Daoy (cell line): ENCODE data around the gene COX8A. TPM values are rescaled to one million over a fixed set of nuclear protein-coding genes. Genes with fewer than 3 reads are reported as not detected.

ENCODE experiments used
- DNase-seq: peaks from one replicate; pipeline ENCODE4 v3.0.0-alpha.2; 2015; ENCODE audit warnings: low read depth
- total RNA-seq: library from RNA; depleted of rRNA; stranded (reverse); fragments of >200 nt; shearing (Covaris generic); gene quantifications from 2 replicates; pipeline ENCODE4 v1.2.3, GENCODE V29; 2014; rRNA removed

COX8A gene
- total RNA-seq, 1 experiment from 2014 or later = 414 TPM

DNA sequence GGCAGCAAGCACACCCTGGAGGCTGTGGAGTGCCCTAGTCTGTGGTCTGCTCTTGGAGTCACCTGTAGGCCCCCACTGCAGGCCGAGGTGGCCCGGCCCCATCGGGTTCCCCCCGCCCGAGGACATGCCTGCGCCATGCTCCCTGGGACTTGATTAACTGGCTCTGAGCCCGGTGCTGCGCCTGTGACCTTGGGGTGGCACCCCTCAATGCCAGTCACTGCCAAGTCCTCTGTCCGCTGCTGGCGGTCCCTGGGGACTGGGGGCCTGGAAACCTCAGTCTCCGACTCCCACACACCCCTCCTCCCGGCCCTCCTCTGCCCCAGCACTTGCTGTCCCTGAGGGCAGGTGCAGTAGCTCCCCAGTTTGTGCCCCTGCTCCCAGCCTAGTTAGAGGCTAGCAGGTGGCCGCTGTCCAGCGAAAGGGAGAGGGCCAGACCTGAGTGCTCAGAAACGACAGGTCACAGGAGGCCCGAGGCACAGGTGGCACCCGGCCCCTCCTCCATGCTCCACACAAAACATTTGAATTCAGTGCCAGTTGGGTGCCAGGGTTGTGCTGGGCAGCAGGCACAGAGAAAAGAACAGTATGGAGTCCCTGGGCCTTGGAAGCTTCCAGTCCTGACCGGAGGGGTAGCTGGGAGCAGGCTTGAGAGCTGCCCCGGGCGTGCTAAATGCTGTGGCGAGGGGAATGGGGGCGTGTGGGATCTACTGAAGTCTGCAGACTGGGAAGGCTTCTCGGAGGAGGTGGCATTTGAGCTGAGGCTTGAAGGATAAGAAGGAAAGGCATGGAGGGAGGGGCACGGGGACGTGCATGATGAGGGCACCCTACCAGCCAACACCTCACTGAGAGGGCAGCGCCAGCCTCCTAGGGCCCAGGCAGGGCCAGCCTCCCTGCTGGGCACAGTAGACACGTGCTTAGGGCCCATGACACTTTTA is 45.0 kb downstream of the COX8A start:
- DNase-seq = no peak

DNA sequence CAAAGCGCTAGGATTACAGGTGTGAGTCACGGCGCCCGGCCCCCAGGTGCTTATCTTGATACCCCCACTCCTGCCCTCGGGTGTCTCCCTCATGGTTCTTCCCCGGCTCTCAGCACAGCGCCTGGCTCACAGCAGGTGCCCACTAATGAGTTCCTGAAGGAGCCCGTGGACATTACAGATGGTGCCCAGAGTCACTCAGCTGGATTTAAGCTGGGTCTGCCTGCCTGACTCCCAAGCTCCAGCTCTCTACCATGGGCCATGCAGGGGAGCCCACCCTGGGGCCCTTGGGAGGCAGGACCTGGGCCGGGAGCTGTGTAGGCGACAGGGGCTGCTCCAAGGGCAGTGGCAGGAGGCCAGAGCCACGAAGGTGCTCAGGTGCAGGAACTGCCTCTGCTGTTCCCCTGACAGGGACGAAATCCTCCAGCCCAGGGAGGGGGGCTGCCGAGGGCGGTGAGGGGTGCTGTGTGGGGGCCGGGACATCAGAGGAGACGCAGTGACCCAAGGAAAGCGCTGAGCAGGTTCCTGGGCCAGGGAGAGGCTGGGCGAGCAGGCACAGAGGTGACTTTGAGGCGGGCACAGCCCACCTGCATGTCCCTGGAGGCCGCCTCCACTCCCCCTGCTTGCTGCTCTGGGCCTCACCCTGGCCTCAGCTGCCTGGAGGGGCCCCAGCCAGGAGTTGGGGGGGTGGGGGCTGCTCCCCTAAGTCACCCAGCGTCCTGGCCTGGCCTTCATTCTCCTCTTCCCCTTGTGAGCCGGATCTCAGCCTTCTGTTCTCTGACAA is 46.7 kb downstream of the COX8A start:
- no peak for DNase-seq

DNA sequence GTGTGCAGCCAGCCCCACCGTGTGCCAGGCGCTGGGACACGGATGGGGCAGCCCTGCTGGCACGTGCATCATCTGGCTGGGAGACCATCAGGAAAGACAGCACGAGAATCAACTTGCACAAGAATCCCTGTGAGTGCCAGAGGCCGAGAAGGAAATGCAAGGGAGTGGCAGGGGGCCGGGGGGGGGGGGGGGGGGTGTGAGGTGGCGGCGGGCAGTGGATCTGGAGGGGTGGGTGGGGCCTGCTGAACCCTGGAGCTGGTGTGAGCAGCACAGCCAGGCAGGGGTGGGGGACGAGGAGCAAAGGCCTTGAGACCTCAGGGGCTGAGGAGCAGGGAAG is 47.3 kb downstream of the COX8A start:
- DNase-seq = no peak

DNA sequence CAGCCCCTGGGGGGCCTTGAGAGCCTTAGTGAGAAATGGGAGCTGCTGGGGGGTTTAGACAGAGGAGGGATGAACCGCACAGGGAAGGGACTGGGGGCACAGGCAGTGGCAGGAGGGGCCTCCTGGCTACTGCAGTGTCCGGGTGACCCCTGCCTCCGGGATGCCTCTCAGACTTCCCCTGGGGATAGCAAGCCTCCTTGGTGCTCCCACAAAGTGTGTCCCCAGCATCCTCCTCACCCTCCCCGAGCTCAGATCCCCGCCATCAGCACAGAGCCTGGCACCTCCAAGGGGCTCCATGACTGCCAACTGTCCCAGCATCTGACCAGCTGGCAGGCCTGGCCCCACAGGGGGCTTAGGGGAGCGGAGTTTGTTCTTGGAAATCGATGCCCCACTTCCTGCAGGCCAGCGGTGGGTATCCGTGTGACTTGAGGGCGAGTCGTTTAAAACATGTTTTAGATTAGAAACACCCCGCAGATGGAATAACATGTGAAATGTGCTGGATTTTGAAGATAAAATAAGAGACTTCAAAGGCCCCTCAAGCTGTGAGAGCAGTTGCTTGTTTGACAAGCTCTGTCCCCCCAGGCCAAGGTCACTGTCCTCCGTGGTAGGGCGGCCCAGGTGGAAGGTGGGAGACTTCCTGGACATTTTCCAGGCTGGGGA is 47.8 kb downstream of the COX8A start:
- DNase-seq = no peak

DNA sequence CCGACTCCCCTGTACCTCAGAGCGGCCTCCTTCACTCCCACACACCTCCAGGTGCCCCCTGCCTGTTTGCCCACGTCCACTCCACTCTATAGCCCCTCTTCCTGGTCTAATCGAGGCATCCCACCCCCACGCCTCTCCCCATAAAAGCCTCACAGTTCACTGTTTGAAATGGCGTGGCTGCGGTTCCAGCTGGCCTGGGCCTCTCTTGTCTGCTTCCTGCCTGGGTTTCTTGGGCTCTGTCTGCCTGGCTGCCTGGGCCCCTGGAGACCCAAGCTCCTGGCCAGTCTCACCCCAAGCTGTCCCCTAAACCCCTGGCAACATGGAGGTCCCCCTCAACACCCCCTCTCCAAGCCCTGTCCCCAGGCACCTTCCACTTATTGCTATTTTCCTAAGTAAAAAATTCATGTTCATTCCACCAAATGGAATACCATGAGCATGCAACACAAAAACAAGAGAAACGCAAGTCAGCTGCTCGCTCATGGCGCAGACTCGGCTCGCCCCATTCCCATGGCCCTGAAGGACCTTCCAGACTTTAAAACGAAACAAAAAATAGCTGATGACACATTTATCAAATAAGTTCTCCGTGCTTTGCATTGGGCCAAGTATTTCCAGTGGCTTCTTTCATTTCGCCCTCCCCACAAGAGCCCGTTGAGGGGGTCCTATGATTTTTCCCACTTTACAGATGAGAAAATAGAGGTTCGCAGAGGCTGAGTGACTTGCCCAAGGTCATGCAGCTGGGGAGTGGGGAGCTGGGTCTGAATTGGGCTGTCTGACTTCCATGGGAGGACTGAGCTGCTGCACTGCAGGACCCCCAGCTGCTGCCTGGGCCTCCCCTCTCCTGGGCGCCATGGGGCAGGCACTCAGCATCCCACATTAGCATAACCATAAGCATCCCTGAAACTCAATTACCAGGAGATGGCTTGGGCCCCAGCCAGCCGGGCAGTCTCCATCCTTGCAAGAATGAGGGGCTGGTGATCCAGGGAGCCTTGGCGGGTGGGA is 49.6 kb downstream of the COX8A start:
- DNase-seq = no peak

DNA sequence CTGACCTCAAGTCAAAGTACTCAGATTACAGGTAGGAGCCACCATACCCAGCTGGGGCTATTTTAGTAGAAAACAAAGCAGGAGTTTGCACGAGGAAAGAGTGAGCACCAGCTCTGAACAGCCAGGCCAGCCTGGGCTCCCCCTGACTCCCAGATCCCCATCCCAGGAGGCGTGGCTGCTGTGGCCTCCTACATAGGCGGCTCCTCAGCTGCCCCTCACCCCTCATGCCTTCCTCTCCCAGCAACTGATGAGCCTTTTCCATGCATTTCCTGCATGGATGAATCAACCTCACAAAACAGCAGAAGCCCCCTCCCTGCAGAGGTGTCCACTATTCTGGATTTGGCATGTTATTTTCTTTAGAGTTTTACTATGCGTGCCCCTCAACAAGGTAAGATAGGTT is 50.8 kb downstream of the COX8A start:
- DNase-seq = peak; percentile 71

Other genes starting within 250 kb of the COX8A start
- 9.4 and 14.0 TPM in 2 replicates for gene ZFTA, start 205.8 kb upstream of the COX8A start, total RNA-seq
- gene SPINDOC, start 161.2 kb upstream of the COX8A start, total RNA-seq = 34.6 and 41.0 TPM in 2 replicates
- gene MARK2, start 135.5 kb upstream of the COX8A start, total RNA-seq = 11.4 and 12.5 TPM in 2 replicates
- 0.36 and 0.80 TPM in 2 replicates for gene RCOR2, start 57.5 kb upstream of the COX8A start, total RNA-seq
- 12.6 and 17.5 TPM in 2 replicates for gene NAA40, start 35.6 kb upstream of the COX8A start, total RNA-seq
- gene OTUB1, start 11.8 kb downstream of the COX8A start, total RNA-seq = 30.7 and 36.9 TPM in 2 replicates
- not detected in 2 replicates for gene FLRT1, start 61.3 kb downstream of the COX8A start, total RNA-seq
- gene MACROD1, start 191.5 kb downstream of the COX8A start, total RNA-seq = 19.4 and 47.1 TPM in 2 replicates
- 283 and 358 TPM in 2 replicates for gene STIP1, start 211.6 kb downstream of the COX8A start, total RNA-seq
- 3.0 and 5.7 TPM in 2 replicates for gene FERMT3, start 232.1 kb downstream of the COX8A start, total RNA-seq